NCI-H446 treated with DMSO at 0.1 percent for 48 hours (cell line): Measurements from ENCODE around the gene KANK4.
"Not testable (repeated sequence)": the region's sequence is repeated elsewhere in the genome, so short reads cannot be mapped to it uniquely, and the experiment has no call there.

Source experiments
- DNase-seq: peaks from one replicate; lab custom pipeline; 2025; lab: John Stamatoyannopoulos, UW

KANK4 gene

DNA sequence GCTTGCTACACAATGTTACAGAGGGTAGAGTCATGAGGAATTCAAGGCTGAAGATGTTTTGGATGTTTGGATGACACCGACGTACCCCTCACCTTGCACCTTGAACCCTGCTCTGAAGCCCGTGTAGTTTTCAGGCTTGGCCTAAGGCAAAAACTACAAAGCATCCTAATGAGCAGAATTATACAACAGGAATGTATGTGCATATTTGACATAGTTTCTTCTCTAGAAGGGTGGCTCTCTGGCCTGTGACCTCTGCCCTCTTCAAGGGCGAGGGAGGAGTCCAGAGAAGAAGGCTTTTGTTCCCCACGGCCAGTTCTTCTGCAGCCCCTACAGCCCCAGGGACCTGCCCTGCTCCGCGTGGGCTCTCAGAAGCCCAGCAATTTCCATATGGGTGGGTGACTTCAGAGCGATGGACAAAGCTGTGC lies 81.3 kb downstream of the KANK4 start:
- DNase-seq = no peak

DNA sequence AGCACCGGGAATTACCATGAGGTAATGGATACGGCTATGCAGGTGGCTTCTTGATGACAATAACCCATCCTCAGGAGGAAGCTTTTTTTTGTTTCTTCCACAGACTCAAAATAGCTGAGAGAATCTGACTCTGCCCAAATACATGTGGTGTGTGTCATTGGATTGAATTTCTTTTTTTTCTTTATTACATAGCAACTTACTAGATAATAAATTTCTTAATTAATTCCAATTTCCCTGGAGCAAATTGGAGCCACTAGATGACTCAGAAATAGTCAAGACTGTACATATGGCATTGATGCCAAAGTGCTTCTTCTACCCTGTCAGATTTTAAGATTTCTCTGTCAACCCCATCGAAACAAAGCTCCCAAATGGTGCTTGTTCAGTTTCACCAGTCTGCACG lies 81.9 kb downstream of the KANK4 start:
- DNase-seq = no peak

DNA sequence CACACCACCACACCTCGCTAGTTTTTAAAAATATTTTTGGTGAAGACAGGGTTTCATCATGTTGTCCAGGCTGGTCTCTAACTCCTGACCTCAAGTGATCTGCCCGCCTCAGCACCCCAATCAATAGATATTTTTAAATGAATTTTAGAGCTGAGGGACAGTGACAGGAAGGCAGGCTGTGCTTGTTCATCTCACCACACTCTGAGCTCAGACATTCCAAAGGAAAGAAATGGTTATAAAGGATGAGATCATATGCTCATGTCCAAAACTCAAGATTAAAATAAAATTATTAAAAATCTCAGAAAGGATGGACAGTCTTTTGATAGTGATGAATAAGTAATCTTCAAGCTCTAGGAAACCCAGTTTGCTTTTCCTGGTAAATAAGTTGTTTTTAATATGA lies 83.7 kb downstream of the KANK4 start:
- DNase-seq = no peak

DNA sequence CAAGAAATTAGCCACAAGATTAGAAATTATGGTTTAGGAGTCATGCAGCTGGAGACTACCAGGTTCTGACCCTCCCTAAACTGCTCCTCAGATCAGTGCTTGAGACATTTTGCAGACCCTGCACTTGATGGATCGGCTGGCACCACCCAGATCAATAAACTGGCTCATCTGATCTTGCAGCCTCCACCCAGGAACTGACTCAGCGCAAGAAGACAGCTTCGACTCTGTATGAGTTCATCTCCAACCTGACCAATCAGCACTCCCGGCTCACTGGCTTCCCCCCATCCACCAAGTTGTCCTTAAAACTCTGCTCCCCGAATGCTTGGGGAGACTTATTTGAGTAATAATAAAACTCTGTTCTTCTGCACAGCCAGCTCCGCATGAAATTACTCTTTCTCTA lies 84.5 kb downstream of the KANK4 start:
- DNase-seq = no peak

DNA sequence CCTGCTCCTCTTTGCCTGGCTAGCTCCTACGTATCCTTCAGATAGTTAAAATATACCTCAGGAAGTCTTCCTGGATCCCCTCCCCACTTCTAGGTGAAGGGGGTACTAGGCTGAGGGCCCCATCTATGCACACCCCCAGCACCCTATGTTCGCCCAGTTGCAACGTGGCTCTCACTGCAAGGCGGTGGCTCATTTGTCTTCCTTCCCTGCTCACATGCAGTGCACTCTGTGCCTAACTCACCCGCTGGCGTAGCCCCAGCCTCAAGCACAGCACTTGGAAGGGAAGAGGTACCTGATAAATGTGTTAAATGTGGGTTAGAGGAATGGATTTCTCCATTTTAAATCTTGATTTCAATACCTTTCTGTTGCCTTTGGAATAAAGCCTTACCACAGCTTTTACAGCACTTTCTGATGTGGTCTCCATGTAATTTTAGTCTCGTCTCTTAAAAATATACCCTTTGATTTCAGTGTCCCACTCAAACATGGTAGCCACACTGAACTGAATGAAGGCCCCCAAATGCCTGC lies 85.2 kb downstream of the KANK4 start:
- no peak for DNase-seq

DNA sequence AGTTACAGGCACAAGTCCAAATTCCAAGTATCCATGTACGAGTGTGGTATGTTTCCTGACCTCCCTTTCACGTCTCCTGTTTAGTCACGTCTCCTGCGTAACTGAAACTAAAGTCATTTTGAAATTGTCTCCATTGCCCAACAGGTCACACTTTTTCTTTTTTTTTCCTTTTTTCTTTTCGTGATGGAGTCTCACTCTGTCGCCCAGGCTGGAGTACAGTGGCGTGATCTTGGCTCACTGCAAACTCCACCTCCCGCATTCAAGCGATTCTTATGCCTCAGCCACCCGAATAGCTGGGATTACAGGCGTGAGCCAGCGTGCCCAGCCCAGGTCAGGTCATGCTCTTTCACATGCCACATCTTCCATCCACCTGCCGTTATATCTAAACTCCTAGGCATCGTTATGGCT lies 86.4 kb downstream of the KANK4 start:
- no peak for DNase-seq

DNA sequence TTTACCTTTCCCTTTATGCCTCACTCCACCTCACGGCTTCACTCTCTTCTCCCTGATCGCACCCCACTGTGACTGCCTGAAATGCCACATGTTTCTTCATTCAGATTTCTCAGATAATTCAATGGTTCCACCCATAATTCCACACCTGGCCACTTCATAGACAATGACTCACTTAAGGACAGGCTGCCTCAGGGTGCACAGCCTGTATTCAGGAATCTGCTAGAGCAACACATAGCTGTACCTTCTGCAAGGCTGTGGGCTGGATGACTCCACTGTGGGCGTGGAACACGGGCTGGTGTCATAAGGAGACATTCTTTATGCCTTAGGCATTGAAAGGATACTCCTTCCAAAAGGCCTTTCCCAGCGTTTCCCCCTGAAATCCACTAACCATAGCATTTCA lies 88.5 kb downstream of the KANK4 start:
- no peak for DNase-seq

DNA sequence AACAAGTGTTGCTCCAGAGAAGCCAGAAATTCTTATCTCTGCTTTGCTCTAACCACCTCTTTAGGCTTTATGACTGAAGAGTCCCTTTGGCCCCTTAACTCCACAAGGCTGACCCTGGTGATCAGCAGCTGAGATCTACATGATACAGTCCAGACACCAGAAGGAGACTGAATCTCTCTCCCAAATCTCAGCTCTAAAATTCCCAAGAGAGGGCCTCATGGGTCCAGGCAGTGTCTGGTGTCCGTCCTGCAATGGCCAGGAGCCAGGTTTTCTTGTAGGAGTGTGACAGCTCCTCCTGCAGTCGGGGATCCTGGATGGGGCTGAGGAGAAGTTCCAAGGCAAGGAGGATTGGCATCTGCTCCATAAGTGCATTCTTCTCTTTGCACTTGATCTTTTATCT lies 89.3 kb downstream of the KANK4 start:
- no peak for DNase-seq

DNA sequence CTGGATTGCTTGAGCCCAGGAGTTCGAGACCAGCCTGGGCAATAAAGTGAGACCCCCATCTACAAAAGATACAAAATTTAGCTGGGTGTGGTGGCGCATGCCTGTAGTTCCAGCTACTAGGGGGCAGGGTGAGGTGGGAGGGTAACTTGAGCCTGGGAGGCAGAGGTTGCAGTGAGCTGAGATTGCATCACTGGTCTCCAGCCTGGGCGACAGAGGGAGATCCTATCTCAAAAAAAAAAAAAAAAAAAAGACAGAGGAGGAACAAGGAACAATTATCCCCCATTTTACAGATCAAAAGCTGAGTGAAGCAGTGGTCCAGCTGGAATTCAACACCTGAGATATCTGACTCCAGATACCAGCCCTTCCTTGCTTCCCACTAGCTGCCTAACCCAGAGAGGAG lies 89.8 kb downstream of the KANK4 start:
- DNase-seq = no peak

DNA sequence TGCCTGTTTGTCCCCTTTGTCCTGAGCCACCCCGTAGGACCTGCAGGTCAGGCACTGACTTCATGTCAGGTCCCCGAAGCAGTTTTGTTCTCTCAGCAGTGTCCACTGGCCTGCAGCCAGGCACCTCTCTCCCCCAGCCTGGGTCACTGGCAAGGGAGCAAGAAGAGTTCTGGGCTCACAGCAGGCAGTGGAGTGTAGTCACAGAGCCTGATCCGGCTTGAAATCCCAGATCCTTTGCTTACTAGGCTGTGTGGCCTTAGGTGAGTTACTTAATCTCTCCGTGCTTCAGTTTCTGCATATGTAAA lies 90.4 kb downstream of the KANK4 start:
- no peak for DNase-seq

DNA sequence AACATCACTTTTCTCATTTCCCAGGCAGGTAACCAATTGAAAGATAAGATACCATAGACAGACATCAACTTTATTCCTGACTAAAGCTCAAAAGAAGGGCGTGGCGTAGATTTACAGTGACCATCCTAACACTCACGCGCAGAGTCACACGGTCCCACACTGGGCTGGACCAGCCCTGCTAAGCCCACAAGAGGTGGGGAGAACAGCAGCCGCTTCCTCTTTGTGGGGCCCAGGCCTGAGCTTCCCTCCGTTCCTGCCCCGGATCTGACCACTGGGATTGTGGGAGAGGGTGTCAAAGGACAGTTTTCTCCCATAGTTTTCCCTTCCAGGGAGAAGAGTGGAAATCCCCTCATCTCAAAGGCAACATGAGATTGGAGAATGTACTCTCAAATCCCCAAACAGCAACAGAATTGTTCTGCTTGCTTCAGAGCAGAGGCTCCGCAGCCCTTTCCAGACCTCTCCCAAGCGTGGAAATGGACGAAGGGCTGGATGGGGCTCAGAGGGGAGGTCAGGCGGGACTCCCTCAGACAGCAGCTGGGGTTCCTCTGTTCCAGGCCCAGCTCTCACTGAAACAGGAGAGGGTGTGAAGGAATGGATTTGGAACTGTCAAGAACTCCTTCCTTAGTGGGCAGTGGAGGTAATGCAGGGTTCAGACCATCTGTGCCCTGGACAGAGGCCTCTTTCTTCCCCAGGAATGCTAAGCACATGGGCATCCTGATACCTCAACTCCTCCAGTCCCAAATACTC lies 90.9 kb downstream of the KANK4 start:
- no peak for DNase-seq

DNA sequence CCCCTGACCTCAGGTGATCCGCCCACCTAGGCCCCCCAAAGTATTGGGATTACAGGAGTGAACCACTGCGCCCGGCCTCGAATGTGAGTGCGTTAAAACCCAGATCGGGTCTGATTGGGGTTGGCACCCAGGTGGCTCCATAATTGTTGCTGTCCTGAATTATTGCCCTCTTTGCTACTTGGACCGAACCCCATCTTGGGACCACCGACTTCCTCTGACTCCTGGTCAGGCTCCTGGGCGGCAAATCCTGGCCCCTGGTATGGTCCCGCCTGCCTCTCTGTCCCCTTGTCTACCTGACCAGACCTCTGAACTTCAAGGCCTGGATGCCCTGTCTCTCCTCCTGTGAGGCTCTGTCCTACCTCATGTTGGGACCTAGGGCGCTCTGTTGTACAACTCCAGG lies 91.7 kb downstream of the KANK4 start:
- no peak for DNase-seq

DNA sequence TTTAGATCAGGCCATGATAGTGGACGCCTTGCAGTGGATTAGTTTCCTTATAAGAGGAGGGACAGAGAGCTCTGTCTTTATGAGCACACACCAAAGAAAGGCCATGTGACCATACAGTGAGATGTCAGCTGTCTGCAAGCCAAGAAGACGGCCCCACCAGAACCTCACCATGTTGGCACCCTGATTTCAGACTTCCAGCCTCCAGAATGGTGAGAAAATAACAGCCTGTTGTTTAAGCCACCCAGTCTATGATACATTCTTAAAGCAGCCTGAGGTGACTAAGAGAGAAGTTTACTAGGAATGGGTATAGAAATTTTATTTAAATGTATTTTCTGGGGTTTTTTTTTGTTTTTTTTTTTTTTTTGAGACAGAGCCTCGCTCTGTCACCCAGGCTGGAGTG lies 95.1 kb downstream of the KANK4 start:
- no peak for DNase-seq

DNA sequence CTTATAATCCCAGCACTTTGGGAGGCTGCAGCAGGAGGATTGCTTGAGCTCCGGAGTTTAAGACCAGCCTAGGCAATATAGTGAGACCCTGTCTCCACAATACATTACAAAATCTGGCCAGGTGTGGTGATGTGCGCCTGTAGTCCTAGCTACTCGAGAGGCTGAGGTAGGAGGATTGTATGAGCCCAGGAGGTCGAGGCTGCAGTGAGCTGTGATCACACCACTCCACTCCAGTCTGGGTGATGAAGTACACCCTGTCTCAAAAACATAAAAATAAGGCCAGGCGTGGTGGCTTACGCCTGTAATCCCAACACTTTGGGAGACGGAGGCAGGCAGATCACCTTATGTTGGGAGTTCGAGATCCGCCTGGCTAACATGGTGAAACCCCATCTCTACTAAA lies 96.9 kb downstream of the KANK4 start:
- no peak for DNase-seq

DNA sequence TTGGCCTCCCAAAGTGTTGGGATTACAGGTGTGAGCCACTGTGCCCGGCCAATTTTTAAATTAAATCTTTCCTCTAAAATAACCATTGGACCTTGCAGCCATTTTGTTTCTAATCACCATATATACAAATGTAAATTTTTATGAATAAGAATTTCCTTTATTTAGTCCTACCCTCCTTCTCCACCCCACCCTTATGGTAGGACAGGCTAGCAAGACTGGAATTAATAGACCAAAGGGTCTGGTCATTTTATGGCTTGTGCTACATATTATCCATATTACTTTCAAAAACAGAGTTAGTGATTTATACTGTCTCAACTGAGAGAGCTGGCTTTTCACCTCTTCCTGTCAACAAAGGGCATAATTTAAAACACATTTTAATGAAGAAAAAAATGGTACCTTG lies 98.1 kb downstream of the KANK4 start:
- DNase-seq = no peak

DNA sequence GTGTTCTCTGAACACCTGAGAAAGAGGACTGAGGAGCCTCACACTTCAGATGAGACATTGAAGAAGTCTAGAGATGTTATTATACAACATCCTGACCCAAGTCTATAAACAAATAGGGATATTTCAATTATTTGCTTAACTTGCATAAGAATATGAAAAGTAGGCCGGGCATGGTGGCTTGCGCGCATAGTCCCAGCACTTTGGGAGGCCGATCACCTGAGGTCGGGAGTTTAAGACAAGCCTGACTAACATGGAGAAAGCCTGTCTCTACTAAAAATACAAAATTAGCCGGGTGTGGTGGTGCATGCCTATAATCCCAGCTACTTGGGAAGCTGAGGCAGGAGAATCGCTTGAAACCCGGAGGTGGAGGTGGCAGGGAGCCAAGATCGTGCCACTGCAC lies 98.8 kb downstream of the KANK4 start:
- DNase-seq = not testable (repeated sequence)

DNA sequence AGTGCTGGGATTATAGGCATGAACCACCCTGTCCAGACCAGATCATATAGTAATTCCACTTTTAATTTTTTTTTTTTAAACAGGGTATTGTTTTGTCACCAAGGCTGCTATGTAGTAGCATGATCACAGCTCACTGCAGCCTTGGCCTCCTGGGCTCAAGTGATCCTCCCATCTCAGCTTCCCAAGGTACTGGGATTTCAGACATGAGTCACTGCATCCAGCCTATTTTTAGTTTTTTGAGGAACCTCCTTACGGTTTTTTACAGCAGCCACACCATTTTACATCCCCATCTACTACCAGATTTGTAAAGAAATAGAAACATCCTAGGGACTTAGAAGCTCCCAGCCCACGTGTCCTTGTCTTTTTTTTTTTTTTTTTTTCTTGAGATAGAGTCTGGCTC lies 100.6 kb downstream of the KANK4 start:
- no peak for DNase-seq

DNA sequence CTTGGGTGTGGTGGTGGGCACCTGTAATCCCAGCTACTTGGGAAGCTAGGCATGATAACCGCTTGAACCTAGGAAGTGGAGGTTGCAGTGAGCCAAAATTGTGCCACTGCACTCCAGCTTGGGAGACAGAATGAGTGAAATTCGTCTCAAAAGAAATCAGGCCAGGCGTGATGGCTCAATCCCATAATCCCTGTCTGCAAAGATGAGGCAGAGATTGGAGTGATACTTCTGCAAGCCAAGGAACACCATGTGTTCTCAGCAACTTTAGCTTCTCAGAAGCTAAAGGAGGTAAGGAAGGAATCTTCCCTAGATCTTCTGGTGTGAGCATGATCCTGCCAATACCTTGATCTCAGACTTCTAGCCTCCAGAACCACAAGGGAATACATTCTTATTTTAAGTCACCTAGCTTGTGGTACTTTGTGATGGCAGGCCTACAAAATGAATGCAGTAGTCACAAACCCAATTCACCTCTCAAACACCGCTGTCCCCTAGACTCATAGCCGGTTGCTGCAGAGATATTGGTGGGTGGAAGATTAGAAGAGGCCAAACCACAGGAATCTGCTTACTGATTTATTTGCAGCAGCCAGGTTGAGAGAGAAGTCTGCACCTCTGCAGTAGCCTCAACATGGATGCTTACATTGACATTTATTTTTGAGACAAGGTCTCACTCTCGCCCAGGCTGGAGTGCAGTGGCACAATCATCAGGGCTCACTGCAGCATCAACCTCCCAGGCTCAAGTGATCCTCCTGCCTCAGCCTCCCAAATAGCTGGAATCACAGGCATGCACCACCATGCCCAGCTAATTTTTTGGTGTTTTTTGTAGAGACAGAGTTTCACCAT lies 105.9 kb downstream of the KANK4 start:
- no peak for DNase-seq

DNA sequence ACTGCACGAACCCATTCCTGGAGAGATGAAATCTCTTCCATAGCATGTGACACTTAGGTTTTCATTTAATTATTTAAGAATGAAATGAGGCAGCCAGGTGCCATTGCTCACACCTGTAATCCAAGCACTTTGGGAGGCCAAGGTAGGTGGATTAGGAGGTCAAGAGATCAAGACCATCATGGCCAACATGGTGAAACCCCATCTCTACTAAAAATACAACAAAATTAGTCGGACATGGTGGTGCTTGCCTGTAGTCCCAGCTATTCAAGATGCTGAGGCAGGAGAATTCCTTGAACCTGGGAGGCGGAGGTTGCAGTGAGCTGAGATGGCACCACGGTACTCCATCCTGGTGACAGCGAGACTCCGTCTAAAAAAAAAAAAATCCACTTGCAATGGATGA lies 106.8 kb downstream of the KANK4 start:
- no peak for DNase-seq

DNA sequence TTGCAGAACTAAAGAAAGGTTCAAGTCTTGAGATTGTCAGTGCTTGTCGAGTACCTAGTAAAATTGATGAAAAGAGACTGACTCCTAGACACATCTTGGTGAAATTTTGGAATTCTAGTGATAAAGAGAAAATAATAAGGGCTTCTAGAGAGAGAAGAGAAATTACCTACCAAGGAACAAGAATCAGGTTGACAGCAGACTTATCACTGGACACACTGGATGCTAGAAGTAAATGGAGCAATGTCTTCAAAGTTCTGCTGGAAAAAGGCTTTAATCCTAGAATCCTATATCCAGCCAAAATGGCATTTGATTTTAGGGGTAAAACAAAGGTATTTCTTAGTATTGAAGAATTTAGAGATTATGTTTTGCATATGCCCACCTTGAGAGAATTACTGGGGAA lies 108.3 kb downstream of the KANK4 start:
- no peak for DNase-seq

DNA sequence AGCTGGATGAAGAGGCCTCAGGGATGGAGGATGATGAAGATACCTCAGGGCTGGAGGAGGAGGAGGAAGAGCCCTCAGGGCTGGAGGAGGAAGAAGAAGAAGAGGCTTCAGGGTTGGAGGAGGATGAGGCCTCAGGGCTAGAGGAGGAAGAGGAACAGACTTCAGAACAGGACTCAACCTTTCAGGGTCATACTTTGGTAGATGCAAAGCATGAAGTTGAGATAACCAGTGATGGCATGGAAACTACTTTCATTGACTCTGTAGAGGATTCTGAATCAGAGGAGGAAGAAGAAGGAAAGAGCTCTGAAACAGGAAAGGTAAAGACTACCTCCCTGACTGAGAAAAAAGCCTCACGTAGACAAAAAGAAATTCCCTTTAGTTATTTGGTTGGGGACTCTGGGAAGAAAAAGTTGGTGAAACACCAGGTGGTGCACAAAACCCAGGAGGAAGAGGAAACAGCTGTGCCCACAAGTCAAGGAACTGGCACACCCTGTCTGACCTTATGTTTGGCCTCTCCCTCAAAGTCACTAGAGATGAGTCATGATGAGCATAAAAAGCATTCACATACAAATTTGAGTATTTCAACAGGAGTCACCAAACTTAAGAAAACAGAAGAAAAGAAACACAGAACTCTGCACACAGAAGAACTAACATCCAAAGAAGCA lies 109.2 kb downstream of the KANK4 start:
- no peak for DNase-seq

DNA sequence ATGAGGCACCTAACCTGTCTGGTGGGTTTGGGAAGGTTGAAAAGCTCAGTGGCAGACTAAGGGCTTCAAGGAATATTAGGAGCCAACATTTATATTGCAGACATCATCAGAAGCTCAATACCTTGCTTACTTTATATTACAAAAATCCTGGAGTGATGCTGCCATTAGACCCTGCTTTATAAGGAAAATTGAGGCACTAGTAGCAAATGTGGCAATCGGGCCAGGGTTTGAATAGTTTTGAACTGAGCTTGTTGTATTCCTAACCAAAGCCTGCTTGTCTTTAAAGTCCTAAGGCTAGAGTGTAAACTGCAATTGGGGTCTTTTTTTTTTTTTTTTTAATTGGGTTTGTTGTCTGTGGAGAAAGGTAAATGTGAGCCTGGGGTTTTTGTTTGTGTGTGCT lies 110.3 kb downstream of the KANK4 start:
- no peak for DNase-seq

DNA sequence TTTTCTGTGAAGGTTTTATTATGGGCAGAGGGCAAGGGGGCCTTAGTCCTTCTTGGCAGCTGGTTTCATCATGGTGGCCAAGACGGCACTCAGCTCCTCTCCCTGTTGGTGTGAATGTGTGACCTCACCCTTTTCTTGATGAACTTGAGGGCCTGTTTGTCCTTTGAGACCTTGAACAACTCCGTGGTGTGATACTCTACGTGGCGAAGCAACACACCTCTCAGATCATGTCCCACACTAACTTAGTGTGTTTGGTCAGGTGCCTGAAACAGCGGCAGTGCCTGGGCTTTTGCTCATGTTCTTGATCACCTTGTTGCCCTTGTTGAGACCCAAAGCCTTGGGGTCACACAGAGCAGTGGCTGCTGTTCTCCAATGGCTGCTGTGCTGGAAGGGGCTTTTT lies 111.1 kb downstream of the KANK4 start:
- DNase-seq = no peak
